ENCODE measurements around the gene HINT2. TPM values are rescaled to one million over a fixed set of nuclear protein-coding genes. Genes with fewer than 3 reads are reported as not detected.

HINT2 gene
- total RNA-seq, 1 donor from 2014 or later, result 27.9 TPM

DNA sequence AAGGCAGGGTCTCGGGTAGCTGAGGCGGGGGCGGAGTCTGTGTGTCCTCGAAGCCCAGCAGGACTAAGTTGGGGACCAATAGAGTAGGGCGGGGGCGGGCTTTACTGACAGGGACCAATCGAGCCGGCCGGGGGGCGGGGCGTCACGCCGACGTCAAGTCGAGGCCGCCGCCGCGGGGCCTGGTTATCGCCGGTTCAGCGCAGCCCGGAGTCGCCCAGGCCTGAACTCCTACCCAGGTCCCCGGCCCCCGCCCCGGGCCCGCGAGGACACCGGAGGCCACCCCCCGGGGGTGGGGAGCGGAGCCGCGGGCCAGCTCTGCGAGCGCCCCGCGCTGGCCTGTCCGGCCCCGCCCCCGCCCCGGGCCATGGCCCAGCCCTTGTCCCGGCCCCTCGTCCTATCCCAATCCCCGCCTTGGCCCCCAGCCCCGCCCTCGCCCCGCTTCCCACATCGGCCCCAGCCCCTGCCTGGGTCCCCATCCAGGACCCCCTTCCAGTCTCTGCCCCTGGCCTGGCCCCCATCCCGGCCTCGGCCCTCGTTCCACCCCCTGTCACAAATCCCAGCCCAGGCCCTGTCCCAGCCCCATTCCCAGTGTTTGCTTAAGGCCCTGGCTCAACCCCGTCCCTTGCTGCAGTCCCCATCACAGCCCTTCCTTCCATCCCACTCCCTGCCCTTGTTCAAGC lies 14.4 kb upstream of the HINT2 start, which contains the start of gene TMEM8B:
TSS of gene TMEM8B (plus strand) at position 145 of the 680 bp plus-strand sequence. CDS start at position 365, 220 bp downstream.
- H3K27me3 Mint-ChIP-seq, result no peaks in the 10 kb centered on the region
- peak; percentile 89 for DNase-seq
- intact Hi-C loops (cut with micrococcal nuclease), result loop anchor here (1.0 to 5.0 kb wide), 5 partner anchors 14 to 712 kb away; partner anchors contain the start of genes ATOSB, CREB3, HINT2 and TLN1
- no peaks in the 10 kb centered on the region for H3K9me3 Mint-ChIP-seq
- CTCF ChIA-PET, result interaction anchor here (0.7 to 2.0 kb wide), 3 partner anchors 13 to 53 kb away, joined by 4 to 5 read pairs (median 4); no protein-coding TSS in a partner anchor
- peaks cover 34% of the 10 kb centered on the region for H3K4me1 Mint-ChIP-seq
- H3K27ac Mint-ChIP-seq, result peak within 1 kb of the TSS; percentile 86
- peak within 1 kb of the TSS; percentile 95 for H3K4me3 Mint-ChIP-seq
- TF ChIP-seq, protein P1, sequence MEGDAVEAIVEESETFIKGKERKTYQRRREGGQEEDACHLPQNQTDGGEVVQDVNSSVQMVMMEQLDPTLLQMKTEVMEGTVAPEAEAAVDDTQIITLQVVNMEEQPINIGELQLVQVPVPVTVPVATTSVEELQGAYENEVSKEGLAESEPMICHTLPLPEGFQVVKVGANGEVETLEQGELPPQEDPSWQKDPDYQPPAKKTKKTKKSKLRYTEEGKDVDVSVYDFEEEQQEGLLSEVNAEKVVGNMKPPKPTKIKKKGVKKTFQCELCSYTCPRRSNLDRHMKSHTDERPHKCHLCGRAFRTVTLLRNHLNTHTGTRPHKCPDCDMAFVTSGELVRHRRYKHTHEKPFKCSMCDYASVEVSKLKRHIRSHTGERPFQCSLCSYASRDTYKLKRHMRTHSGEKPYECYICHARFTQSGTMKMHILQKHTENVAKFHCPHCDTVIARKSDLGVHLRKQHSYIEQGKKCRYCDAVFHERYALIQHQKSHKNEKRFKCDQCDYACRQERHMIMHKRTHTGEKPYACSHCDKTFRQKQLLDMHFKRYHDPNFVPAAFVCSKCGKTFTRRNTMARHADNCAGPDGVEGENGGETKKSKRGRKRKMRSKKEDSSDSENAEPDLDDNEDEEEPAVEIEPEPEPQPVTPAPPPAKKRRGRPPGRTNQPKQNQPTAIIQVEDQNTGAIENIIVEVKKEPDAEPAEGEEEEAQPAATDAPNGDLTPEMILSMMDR (IDR thresholded peaks at IDR 0.05), result no peak
- peaks cover 4% of the 10 kb centered on the region for H3K36me3 Mint-ChIP-seq (ENCODE audit: low read depth)
- ATAC-seq (ENCODE audit: low read depth), result peak; percentile 92
- POLR2A ChIA-PET, result interaction anchor here (0.6 to 1.5 kb wide), 10 partner anchors 11 to 757 kb away, joined by 3 to 10 read pairs (median 4); partner anchors contain the start of genes HINT2, RMRP, SPAG8 and VCP

DNA sequence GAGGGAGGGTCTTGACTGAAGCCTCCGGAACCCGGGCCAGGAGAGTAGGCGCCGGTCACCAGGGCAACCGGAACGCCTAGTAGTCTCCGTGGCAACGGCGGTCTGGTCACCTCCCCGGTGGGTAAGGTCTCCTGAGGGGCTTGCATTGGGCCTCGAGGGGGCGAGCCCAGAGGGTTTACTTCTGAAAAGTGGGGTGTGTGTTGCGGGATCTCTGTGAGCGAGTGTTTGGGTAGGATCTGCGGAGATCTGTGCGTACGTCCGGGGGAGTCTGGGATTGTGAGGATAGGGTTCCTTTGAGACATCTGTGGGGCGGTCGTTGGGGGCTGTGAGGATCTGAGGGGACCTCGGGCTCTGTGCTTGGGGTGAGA lies 13.9 kb upstream of the HINT2 start, which contains the start of gene FAM221B:
TSS of gene FAM221B (minus strand) at position 17 of the 368 bp plus-strand sequence. CDS start 2,571 bp downstream, outside the sequence.
- CTCF ChIA-PET, result interaction anchor here (0.7 to 2.0 kb wide), 3 partner anchors 14 to 54 kb away, joined by 4 to 5 read pairs (median 4); no protein-coding TSS in a partner anchor
- DNase-seq, result no peak

DNA sequence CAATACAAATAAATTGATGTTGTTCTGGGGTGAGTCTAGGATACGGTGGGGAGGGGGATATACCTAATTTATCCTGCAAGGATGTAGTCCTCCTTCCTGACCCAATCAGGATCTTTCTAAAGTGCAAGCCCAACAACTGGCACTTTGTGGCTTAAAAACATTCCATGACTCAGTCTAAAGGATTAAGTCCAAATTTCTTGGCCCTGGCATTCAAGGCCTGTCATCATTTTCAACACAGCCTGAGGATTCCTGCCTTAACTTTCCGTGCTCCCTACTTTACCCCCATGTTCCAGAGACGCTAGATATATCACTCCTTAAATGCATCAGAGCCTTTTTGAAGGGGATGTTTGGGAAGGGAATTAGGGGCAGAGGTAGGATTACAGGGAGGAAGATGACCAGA lies 12.6 kb upstream of the HINT2 start:
- intact Hi-C loops (cut with micrococcal nuclease), result loop anchor here (2.0 to 5.0 kb wide), 2 partner anchors 181 to 710 kb away; partner anchors contain the start of gene ATOSB
- ChIA-PET POLR2A (no interaction called here), CTCF (interaction anchor here (0.9 to 4.3 kb wide), 5 partner anchors 10 to 54 kb away, joined by 3 to 114 read pairs (median 28); partner anchors contain the start of genes HINT2 and SPAG8)
- ATAC-seq (ENCODE audit: low read depth) (no peak), DNase-seq (no peak)
- Mint-ChIP-seq H3K4me1 (peaks cover 21% of the 10 kb centered on the region), H3K36me3 (ENCODE audit: low read depth) (peaks cover 4% of the 10 kb centered on the region), H3K4me3 (peak overlapping the region; percentile 42), H3K27ac (no peak overlapping the region), H3K9me3 (no peaks in the 10 kb centered on the region), H3K27me3 (no peaks in the 10 kb centered on the region)
- TF ChIP-seq, protein P1 (IDR thresholded peaks at IDR 0.05), result no peak

More for the DNA sequence above, 13.9 kb upstream of the HINT2 start, which contains the start of gene FAM221B:
- H3K27me3 Mint-ChIP-seq, result no peaks in the 10 kb centered on the region
- ATAC-seq (ENCODE audit: low read depth), result peak; percentile 5
- TF ChIP-seq, protein P1 (IDR thresholded peaks at IDR 0.05), result no peak
- POLR2A ChIA-PET, result interaction anchor here (0.6 to 1.5 kb wide), 10 partner anchors 11 to 756 kb away, joined by 3 to 10 read pairs (median 4); partner anchors contain the start of genes HINT2, RMRP, SPAG8 and VCP
- H3K9me3 Mint-ChIP-seq, result no peaks in the 10 kb centered on the region
- peak within 1 kb of the TSS; percentile 86 for H3K27ac Mint-ChIP-seq
- intact Hi-C loops (cut with micrococcal nuclease), result loop anchor here (1.0 to 5.0 kb wide), 5 partner anchors 13 to 711 kb away; partner anchors contain the start of genes ATOSB, CREB3, HINT2 and TLN1
- H3K4me1 Mint-ChIP-seq, result peaks cover 28% of the 10 kb centered on the region
- H3K4me3 Mint-ChIP-seq, result peak within 1 kb of the TSS; percentile 95
- H3K36me3 Mint-ChIP-seq (ENCODE audit: low read depth), result peaks cover 4% of the 10 kb centered on the region

DNA sequence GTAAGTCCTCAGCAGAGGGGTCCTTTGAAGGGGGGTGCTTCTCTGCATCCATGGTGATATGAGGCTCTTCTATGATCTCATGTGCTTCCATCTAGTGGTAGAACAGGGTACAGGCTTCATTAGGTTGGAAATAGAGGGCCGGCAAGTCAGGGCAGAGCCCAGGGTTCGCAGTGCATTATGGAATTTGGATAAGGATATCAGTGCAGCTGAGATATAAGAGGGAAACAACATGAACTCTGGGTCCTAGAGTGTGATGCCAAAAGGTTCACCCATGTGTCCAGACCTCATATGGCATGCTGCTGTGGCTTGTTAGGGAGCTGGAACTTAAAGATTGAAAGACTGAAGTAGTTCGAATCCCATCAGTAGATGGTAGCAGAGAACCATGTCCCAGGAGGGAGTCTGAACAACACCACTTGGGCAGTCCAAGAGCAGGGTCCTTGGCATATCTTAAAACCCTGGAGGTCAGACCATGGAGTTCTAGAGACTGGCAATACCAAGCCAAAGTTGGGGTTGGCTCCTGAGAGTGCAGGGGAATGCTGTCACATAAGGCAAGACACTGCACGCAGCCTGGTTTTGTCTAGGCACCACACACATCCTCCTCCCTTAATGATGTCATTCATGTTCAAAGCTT lies 11.3 kb upstream of the HINT2 start:
- peaks cover 21% of the 10 kb centered on the region for H3K4me1 Mint-ChIP-seq
- POLR2A ChIA-PET, result interaction anchor here (0.7 to 1.4 kb wide), 6 partner anchors 14 to 77 kb away, joined by 3 to 4 read pairs (median 3); partner anchors contain the start of genes GBA2, RGP1 and SPAG8
- ATAC-seq (ENCODE audit: low read depth), result peak; percentile 49

More for the DNA sequence above, 11.3 kb upstream of the HINT2 start:
- Mint-ChIP-seq H3K27me3 (no peaks in the 10 kb centered on the region), H3K36me3 (ENCODE audit: low read depth) (peaks cover 4% of the 10 kb centered on the region), H3K4me3 (peak overlapping the region; percentile 55), H3K9me3 (no peaks in the 10 kb centered on the region), H3K27ac (peak overlapping the region; percentile 10)
- DNase-seq, result no peak
- intact Hi-C loops (cut with micrococcal nuclease), result loop anchor here (1.0 to 5.0 kb wide), 7 partner anchors 36 to 709 kb away; partner anchors contain the start of gene ATOSB
- TF ChIP-seq, protein P1 (IDR thresholded peaks at IDR 0.05), result no peak
- CTCF ChIA-PET, result interaction anchor here (0.9 to 4.3 kb wide), 32 partner anchors 12 to 222 kb away, joined by 3 to 114 read pairs (median 4); partner anchors contain the start of genes CREB3, GBA2, HINT2 and RGP1

Data from activated B cell treated with CpG ODN at 0.5 μM for 24 hours (primary cell).